NCI-H1436 treated with DMSO at 0.1 percent for 48 hours (cell line): ENCODE measurements around the gene SERP1.

Source experiments
- DNase-seq: peaks from one replicate; lab custom pipeline; 2025; lab: John Stamatoyannopoulos, UW

The SERP1 gene

DNA sequence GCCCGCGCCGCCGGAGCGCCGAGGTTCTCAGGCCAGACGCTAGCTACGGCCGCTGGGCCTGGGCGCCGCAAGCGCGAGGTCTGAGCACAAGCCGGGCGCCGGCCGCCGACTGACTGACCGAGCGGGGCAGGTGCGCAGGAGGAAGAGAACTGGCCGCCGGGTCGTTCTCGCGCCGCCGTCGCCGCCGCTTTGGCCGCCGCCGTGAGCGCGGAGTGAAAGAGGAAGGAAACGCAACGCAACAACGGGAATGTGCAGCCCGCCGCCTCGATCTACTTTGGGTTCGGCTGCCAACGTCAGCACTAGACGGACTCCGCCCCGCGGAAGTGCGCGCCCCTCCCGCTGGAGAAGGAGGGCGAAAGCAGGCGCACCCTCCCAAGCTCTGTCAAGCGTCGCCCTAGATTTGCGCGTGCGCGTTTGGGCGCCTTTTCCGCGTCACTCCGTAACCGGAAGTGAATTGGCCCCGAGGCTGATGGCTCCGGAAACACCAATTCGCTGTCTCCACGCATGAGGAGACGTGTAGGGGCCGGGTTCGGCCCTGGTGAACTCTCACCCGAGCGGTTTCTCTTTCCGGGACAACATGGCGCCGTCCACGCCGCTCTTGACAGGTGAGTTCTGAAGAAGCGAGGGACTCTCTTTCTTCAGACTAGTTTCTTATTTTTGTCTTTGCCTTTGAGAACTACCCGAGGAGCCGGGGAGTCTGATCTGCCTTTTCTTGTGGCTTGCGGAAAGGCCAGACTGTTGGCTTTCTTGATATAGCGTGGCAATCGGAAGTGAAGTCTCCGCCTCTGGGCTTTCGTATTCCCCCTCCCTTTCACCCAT, at the start of gene SERP1, which contains the start of gene EIF2A:
Gene SERP1, minus strand, starts transcription at position 271 of the 819 bp plus-strand sequence. CDS start 361 bp downstream, outside the sequence.
Gene EIF2A, plus strand, starts transcription at position 562 of the 819 bp plus-strand sequence. Its CDS starts 16 bp downstream, at position 578.
- peak; percentile 95 for DNase-seq

- DNase-seq: no peak
These were observed 47.9 kb upstream of the SERP1 start for GRCh38 chr3:150594150-150594549.

- no peak for DNase-seq
These were observed 43.5 kb upstream of the SERP1 start for GRCh38 chr3:150589759-150590158.

DNA sequence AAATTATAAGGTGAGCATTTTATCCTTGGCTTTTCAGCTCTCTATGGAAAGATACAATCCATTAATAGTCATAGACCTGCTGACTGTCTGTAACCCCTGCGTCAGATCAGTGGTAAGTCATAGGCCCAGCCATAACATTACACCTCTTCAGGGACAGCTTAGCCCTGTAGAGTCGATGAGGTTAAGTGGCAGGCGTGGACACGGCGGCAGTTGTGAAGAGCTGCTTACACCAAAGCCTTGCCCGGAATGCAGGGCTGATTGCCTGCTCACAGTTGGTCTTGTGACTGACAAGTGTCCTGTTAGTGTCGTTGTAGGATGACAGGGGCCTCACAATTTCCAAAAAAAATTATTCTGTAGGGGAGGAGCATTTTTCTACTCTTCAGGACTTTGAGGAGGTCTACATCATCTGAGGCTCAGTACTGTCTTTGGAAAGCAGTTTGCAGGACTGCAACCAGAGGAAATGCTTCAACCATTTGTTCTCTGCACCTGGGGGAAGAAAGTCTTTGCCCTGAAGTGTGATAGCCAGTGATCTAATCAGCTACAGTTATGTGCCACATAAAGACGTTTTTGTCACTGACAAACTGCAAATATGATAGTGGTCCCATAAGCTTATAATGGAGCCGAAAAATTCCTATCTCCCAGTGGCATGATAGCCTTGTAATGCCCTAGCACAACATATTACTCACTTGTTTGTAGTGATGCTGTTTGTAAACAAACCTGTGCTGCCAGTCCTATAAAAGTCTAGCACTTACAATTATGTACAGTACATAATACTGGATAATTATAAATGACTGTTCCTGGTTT, 41.9 kb upstream of the SERP1 start:
- DNase-seq: no peak

DNA sequence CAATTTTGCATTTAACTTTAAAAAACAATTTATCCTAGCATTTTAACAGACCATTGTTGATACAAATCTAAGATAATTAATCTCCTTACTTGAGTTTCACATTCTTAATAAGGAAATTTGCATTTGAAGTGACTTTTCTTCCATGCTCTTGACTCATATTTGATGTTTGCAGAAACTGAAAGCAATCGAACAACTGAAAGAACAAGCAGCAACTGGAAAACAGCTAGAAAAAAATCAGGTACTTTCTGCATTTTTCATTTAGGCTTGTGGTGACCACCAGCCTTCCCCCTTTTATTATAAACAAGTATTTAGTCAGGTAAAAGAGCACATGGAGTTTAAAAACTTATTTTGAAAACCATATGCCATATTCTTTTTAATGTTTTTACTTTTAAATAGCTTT, 36.7 kb upstream of the SERP1 start:
- no peak for DNase-seq

GRCh38 chr3:150582620-150583019, 36.3 kb upstream of the SERP1 start:
- DNase-seq: no peak

DNA sequence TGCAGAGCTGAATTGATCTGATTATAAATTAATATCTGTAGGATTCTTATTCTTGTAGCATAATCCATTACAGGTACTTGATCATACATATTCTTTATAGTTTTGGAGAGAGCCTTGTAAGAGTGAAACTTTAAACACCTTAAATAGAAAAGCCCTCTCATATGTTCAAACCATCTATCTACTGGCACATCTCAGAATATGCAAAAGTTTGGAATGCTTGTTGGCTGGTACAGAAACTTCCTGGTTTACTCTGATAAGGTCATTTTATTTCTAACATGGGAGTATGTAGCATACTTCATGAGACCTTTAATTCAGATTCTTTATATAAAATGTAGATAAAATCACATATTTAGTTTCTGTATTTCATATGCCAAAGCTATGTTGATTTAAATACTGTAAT, 34.9 kb upstream of the SERP1 start:
- DNase-seq: no peak

DNA sequence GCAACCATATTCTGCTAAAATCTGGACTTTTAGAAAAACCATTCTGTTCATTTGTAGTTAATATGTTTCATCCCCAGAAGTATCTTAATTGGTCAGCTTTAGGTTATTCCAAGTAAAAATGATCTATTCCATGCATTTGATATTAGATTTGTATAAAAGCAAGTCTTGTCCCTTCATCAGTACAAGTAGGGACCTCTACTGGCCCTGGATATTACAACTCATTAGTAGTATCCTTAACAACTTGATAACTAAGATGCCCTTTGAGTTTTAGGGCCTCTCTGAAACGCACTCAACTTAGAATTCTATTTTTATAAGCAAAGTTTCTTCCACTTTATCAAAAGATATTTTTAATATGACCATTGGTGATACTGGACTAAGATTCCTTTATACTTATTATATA, 31.6 kb upstream of the SERP1 start:
- no peak for DNase-seq

DNA sequence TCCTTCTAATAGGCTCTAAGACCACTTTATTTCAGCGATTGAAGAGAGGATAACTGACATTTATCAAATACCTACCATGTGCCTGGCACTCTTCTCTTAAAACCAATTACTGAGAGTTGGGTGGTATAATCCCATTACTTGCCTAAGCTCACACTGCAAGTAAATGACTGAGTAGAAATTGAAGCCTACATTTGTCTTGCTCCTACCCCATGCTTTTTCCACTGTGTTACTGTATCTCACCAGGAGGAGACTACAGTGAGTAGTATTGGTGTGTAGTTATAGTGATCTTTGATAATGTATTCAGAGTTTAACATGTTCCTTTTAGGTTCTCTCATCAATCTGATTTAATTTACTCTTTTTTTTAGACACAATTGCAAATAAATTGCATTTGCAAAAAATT, 21.0 kb upstream of the SERP1 start:
- DNase-seq: no peak

- DNase-seq: no peak
These were observed 17.9 kb upstream of the SERP1 start for GRCh38 chr3:150564243-150564642.

- no peak for DNase-seq
These were observed 11.4 kb upstream of the SERP1 start for GRCh38 chr3:150557725-150558124.

DNA sequence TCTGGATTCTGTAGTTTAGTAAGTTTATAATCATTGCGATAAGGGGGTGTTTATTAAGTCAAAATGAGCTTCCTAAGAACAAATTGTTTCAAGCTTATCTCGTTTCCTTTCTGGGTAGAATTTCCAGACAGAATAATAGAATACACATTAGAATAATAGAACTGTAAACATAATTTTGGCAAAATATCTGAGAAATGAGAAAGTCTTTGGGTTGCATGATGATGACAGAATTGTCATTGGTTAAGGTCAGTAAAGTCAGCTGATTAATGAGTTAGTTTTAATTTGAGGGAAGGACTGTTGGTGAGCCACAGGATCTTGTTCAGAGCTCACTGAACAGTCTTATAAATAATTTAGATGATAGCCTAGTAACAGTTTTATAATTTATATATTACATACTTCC, 10.5 kb upstream of the SERP1 start:
- no peak for DNase-seq

GRCh38 chr3:150555859-150556436, 9.7 kb upstream of the SERP1 start:
- DNase-seq: no peak

DNA sequence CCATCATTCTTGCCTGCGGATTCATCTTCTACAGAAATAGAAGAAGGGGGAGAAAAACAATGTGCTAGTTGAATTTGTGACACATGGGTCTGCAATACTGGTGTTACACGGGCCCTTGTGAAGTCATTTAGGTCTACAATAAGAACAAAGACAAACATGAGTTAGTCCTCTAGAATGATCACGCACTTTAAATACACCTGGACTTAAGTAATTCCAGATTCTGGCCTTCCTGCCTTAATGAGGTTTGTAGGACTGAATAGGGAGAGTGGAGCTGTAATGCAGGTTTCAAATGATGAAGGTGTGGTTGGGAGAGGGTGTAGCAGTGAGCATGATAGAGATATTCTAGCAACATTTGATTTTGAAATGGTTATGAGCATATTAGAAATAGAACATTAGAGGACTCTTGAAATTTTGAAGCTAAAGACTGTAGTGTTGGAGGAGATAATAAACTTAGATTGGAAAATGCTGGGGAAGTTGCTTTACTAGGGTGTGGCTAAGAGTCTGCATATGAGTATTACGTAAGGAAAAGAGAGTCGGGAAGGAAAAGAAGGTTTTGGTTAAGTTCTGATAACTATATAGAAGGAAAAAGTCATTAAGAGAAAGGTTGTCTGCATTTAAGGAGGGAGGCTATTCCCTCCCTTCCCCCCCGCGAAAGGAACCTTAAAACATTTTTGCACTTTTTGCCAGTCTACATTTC, 897 bp upstream of the SERP1 start:
- DNase-seq: no peak

GRCh38 chr3:150545419-150546225, 674 bp downstream of the SERP1 start:
- DNase-seq: no peak

DNA sequence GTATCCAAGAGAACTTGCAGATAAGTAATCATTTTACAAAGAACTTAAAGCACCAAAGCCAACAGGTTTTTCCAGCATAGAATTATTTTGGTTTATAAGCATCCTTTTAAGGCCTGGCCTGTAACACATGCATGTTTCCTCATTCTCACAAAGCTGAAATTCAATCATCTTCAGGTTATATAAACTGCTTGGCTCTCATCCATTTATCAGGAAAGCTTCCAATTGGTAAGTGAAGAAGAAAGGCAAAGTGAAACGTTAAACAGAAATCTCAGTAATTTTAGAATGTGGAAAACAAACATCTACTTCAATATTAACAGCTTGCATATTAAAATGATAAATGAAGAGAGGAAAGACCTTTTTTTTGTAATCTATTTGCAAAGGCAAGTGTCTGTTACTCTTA, 1.6 kb downstream of the SERP1 start:
- no peak for DNase-seq

DNA sequence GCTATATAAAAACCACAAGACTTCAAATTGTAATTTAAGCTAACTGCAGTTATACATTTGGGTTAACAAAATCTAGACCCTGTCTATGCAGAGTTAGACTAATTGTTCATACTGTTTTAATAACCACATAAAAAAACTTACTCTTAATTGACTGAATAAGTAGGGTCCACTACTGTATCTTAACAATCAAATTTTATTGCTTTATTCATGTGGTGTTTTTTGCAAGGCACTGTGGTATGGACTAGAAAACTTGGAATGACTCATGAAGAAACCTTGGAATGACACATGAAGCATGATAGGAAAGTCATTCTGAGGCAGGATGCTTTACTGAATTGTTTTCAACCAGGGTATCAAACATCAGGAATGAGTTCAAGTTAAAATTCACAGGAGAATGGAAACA, 2.3 kb downstream of the SERP1 start:
- DNase-seq: no peak

DNA sequence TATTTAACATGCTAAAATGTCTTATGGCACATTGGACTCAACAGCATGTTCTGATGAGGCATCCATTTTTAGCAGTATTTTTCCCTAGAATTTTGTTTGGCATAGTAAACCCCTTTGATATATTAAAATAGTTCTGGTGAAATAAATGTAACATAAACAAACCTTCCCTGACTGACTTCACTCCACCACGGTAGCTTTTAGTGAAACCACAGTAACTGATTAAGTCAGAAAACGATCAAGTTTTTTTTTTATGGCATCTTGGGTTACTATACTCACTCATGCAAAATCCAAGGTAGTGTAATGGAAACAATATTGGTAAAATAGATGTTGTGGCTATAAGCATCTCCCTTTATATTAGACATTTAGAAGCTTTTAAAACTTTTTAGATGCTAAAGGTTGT, 2.8 kb downstream of the SERP1 start:
- DNase-seq: no peak

- no peak for DNase-seq
These were observed 3.2 kb downstream of the SERP1 start for GRCh38 chr3:150543128-150543527.

DNA sequence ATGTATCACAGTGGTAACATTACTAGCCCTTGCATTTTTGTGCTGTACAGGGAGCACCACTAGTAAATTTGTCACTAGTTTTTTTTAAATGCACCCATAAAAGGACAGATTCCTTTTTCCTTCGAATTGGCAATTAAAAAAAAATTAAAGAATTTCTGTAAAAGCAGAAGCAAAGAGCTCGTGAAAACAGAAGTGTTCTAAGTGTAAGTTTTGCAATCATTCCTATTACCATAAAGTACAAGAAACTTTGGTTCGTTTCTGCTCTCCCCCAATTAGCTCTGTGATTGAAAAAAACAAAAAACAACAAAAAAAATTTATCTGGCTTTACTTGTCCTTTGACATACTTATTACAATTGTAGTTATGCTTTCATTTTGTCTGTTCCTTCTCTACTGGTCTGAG, 5.3 kb downstream of the SERP1 start:
- no peak for DNase-seq

DNA sequence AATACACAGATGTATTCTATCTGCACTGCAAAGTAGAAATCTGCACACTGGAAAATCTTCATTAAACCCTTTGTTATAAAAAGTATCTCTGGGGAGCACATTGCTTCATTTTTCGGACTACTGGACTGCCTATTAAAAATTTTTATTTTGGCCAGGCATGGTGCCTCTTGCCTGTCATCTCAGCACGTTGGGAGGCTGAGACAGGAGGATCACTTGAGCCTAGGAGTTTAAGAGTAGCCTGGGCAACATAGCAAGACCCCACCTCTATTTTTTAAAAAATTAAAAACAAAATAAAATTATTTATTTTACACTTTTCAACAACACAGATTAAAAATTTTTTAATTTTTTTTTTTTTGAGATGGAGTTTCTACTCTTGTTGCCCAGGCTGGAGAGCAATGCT, 6.0 kb downstream of the SERP1 start:
- no peak for DNase-seq
